ENCODE measurements around the gene RHOU. TPM values are rescaled to one million over a fixed set of nuclear protein-coding genes. Genes with fewer than 3 reads are reported as not detected.
A peak's percentile ranks its signal among the peaks of the same experiment; 100 is the strongest.

RHOU gene
- total and polyA plus RNA-seq, 2 experiments from 2014 or later = 0.95 to 4.4 TPM

GRCh38 chr1:228723921-228724320 lies 11.4 kb upstream of the RHOU start:
- peak overlapping the region; percentile 87 for H2AFZ ChIP-seq
- H3K79me2 ChIP-seq (replicated peaks; ENCODE audit: insufficient read depth) = no peaks in the 10 kb centered on the region
- peaks cover 14% of the 10 kb centered on the region for H3K4me1 ChIP-seq (ENCODE audit: insufficient read depth)
- no peaks in the 10 kb centered on the region for H3F3A ChIP-seq (replicated peaks; ENCODE audit: low read depth)
- Mint-ChIP-seq H3K27me3 (ENCODE audit: insufficient read depth, low read depth, poor library complexity) (peaks cover 5% of the 10 kb centered on the region), H3K36me3 (ENCODE audit: low read depth) (no peaks in the 10 kb centered on the region), H3K4me1 (peaks cover 11% of the 10 kb centered on the region), H3K27ac (peak overlapping the region; percentile 2; the same call in 1 of the 2 replicates), H3K9me3 (no peaks in the 10 kb centered on the region; the same call in 2 of the 3 replicates), H3K4me3 (no peak overlapping the region; the same call in 2 of the 3 replicates)
- H3K9me2 ChIP-seq (ENCODE audit: insufficient read depth) = no peaks in the 10 kb centered on the region
- H3K36me3 ChIP-seq (ENCODE audit: insufficient read depth) = no peaks in the 10 kb centered on the region
- H3K27ac ChIP-seq (ENCODE audit: low read depth) = no peak overlapping the region
- DNase-seq (ENCODE audit: low spot score) = no peak
- no peaks in the 10 kb centered on the region for H3K27me3 ChIP-seq (ENCODE audit: insufficient read depth)
- no peak for ATAC-seq
- H3K4me2 ChIP-seq = 0 out of 2 replicates have a peak overlapping the region, but pooled peaks have one; percentile 45
- no peak for TF ChIP-seq EZH2phosphoT487 (IDR thresholded peaks at IDR 0.05; ENCODE audit: unreplicated experiment)
- no peak for TF ChIP-seq POLR2AphosphoS5 (IDR thresholded peaks at IDR 0.05; ENCODE audit: low read depth)
- no peak for TF ChIP-seq STAT1 (IDR thresholded peaks at IDR 0.05; ENCODE audit: unreplicated experiment)
- no peak for TF ChIP-seq ZNF462 (CRISPR knock-in tag; IDR thresholded peaks at IDR 0.05)
- TF ChIP-seq CTCF (conservative IDR thresholded peaks at IDR 0.05; ENCODE audit: low read depth in 2 of 2) = no peak
- TF ChIP-seq ZNF114 (CRISPR knock-in tag; IDR thresholded peaks at IDR 0.05) = no peak
- TF ChIP-seq EZH2 (IDR thresholded peaks at IDR 0.05; ENCODE audit: low read depth, unreplicated experiment) = no peak
- no peak for TF ChIP-seq JUNB (IDR thresholded peaks at IDR 0.05; ENCODE audit: unreplicated experiment)
- H4K20me1 ChIP-seq (replicated peaks; ENCODE audit: insufficient read depth) = no peaks in the 10 kb centered on the region
- H3K4me3 ChIP-seq = no peak overlapping the region
